HG03045 (cell line): ENCODE data around the gene EMILIN2.
A peak's percentile ranks its signal among the peaks of the same experiment; 100 is the strongest.

Source experiments
- ATAC-seq: cut with Tn5 transposase; IDR thresholded peaks from one replicate; pipeline ENCODE4 v1.9.1; 2021; ENCODE audit warnings: mild to moderate bottlenecking, moderate library complexity; ENCODE audit not compliant: unreplicated experiment

Gene EMILIN2

GRCh38 chr18:2948038-2948437 lies 101.2 kb downstream of the EMILIN2 start:
- ATAC-seq = no peak

GRCh38 chr18:2952605-2953004 lies 105.8 kb downstream of the EMILIN2 start:
- ATAC-seq = no peak

- no peak for ATAC-seq
Observed at GRCh38 chr18:2953935-2954653, 107.3 kb downstream of the EMILIN2 start.

- no peak for ATAC-seq
Observed at GRCh38 chr18:2954869-2955645, 108.3 kb downstream of the EMILIN2 start.

GRCh38 chr18:2956056-2956455 lies 109.2 kb downstream of the EMILIN2 start:
- no peak for ATAC-seq

- ATAC-seq = peak; percentile 64
Observed at GRCh38 chr18:2958819-2959298, 112.1 kb downstream of the EMILIN2 start.

DNA sequence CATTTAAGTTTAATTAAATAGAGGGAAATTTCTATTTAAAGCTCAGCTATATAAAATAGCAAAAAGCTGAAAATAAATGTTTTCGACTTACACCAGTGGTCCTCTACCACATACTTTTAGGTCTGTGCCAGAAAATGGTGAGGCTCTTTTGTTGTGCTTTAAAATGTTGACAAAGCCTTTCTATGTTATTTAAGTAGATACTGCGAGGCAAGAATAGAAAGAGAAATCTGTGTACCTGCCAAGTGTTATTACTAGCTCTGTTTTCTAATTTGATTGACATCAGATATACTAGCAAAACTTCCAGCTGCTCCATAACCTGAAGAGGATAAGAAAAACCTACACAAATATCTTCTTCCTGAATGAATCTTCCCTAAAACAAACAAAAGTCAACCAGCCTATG lies 112.5 kb downstream of the EMILIN2 start:
- no peak for ATAC-seq

DNA sequence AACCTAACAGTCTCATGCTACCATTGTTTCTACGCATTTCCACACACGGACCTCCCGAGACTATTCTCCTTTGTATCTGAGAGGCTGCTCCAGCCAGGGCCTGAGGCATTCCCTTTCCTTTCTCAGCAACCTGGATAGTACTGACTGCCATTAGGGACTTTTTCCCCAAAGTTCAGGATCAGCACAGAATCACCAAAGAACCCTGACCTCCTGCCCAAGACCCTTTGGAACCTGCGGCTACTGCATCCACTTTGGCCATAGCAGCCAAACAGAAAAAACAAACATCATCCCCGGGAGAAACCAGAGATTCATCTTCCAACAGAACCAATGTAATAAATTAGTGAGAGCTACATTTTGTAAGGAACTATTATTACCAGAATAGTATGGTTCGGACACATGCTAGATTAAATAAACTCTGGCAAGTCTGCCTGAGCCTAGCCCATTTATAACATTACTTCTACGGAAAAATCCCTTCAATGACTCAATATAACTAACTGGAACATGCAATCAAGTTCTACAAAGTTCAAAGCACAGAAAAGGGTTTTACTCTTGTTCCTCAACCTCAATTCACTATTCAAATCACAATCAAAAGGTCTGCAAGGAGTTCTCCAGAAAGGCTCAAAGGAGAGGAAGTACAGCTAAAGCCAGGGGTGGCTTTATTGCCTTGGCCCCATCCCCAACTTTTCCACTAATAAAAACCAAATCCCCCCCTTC lies 114.3 kb downstream of the EMILIN2 start:
- no peak for ATAC-seq

DNA sequence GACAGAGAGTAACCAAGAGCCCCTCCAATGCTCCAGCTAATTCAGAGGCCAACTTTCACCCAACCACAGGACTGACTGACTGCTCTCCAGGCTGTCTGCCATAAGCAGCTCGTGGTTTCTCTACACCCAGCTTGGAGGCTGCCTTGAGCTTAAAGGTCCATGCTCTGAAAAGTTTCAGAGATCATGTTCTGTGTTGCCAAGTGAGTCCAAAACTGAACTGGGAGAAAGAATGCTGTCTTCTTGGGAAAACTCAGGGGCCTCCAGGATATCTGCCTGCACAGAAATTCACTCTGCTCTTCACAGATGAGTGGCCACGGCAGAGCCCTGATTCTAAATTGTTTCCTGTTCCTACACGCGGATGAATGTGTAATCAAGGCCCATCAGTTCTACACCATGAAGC lies 115.0 kb downstream of the EMILIN2 start:
- ATAC-seq = no peak

DNA sequence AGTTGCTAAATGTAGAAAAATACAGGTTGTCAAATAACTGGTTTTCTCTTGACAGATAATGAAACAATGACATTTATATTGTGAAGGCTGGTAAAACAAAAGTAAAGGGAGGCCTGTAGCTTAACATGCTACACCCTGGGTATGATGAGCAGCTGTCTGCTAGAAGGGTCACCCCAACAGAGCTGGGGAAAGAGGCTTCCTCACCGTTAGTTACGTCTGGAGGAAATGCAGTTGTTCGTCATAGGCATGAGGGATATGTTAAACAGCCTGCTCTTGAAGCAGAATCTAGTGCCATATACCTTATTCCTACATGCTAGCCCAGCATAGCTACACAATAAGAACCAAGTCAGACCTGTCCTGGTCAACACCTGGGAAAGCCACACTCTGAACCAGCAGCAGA lies 116.2 kb downstream of the EMILIN2 start:
- no peak for ATAC-seq

DNA sequence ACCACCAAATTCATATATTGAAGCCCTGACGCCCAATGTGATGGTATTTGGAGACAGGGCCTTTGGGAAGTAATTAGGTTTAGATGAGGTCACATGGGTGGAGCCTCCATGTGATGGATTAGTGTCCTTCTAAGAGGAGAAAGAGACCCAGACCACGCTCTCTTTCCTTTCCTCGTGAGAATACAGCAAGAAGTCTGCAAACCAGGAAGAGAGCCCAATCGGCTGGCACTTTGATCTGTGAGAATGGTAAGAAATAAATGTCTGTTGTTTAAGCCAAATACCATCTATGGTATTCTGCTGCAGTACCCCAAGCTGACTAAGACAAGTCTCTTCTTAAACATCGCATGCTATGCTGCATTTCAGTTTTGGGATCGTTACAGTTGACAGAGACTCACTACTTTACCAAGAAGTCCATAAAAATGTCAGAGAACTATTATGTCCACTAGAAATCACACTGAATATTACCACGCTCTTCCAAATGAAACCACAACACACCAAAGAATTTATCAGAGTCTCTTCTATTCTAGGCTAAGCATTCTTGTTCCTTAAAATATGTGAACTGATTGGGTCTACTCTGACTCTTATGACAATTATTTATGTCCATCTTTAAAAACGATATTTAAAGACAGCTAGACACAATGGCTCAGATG lies 117.7 kb downstream of the EMILIN2 start:
- no peak for ATAC-seq
